ENCODE measurements around the gene SCAMP2.

The SCAMP2 gene

GRCh38 chr15:74867466-74868038 lies 5.6 kb downstream of the SCAMP2 start:
- peaks cover 15% of the 10 kb centered on the region for H3F3A ChIP-seq (ENCODE audit: insufficient read depth, low read length)
- peaks cover 20% of the 10 kb centered on the region for H3K4me1 ChIP-seq (ENCODE audit: low read length)
- no peaks in the 10 kb centered on the region for H3K9me3 ChIP-seq (replicated peaks; ENCODE audit: insufficient read depth, low read length)
- no peak overlapping the region for H2AFZ ChIP-seq (ENCODE audit: low read length)
- 0 out of 2 replicates have a peak, but pooled peaks cover 6% of the 10 kb centered on the region for H4K20me1 ChIP-seq (ENCODE audit: insufficient read depth, low read length)
- H3K4me3 ChIP-seq (ENCODE audit: low read length), result no peak overlapping the region
- no peak overlapping the region for H3K9ac ChIP-seq (ENCODE audit: low read length)
- H3K9me2 ChIP-seq (replicated peaks; ENCODE audit: insufficient read depth, low read length), result no peaks in the 10 kb centered on the region
- DNase-seq, result no peak
- 0 out of 2 replicates have a peak, but pooled peaks cover 4% of the 10 kb centered on the region for H3K36me3 ChIP-seq (replicated peaks; ENCODE audit: insufficient read depth, low read length)
- no peaks in the 10 kb centered on the region for H3K27me3 ChIP-seq (replicated peaks; ENCODE audit: insufficient read depth, low read length)
- no peak for TF ChIP-seq EZH2 (optimal IDR thresholded peaks at IDR 0.05; ENCODE audit: low read depth, low read length)
- no peak for TF ChIP-seq CTCF (IDR thresholded peaks at IDR 0.05; ENCODE audit: low read length)
- no peak for TF ChIP-seq EZH2phosphoT487 (IDR thresholded peaks at IDR 0.05; ENCODE audit: low read length)
- peaks cover 93% of the 10 kb centered on the region for H3K79me2 ChIP-seq (ENCODE audit: low read length)
- no peak overlapping the region for H3K27ac ChIP-seq (ENCODE audit: low read length)
- H3K4me2 ChIP-seq (ENCODE audit: low read depth, low read length), result no peak overlapping the region

- Histone ChIP-seq H3K4me2 (ENCODE audit: low read depth, low read length) (no peak overlapping the region), H3K4me1 (ENCODE audit: low read length) (peaks cover 17% of the 10 kb centered on the region), H3K27ac (ENCODE audit: low read length) (no peak overlapping the region), H3K4me3 (ENCODE audit: low read length) (no peak overlapping the region), H2AFZ (ENCODE audit: low read length) (no peak overlapping the region), H3K9me2 (replicated peaks; ENCODE audit: insufficient read depth, low read length) (no peaks in the 10 kb centered on the region), H3K36me3 (replicated peaks; ENCODE audit: insufficient read depth, low read length) (0 out of 2 replicates have a peak, but pooled peaks cover 4% of the 10 kb centered on the region), H4K20me1 (ENCODE audit: insufficient read depth, low read length) (0 out of 2 replicates have a peak, but pooled peaks cover 6% of the 10 kb centered on the region), H3K9me3 (replicated peaks; ENCODE audit: insufficient read depth, low read length) (no peaks in the 10 kb centered on the region), H3K79me2 (ENCODE audit: low read length) (peaks cover 89% of the 10 kb centered on the region), H3K9ac (ENCODE audit: low read length) (no peak overlapping the region), H3F3A (ENCODE audit: insufficient read depth, low read length) (peaks cover 13% of the 10 kb centered on the region), H3K27me3 (replicated peaks; ENCODE audit: insufficient read depth, low read length) (no peaks in the 10 kb centered on the region)
- TF ChIP-seq EZH2phosphoT487 (IDR thresholded peaks at IDR 0.05; ENCODE audit: low read length), result no peak
- TF ChIP-seq CTCF (IDR thresholded peaks at IDR 0.05; ENCODE audit: low read length), result no peak
- no peak for TF ChIP-seq EZH2 (optimal IDR thresholded peaks at IDR 0.05; ENCODE audit: low read depth, low read length)
- no peak for DNase-seq
Measured at GRCh38 chr15:74866090-74866489, 7.1 kb downstream of the SCAMP2 start.

- Histone ChIP-seq H3K27ac (ENCODE audit: low read length) (no peak overlapping the region), H3K4me2 (ENCODE audit: low read depth, low read length) (no peak overlapping the region)
- no peak for DNase-seq
Measured at GRCh38 chr15:74865316-74865715, 7.8 kb downstream of the SCAMP2 start.

More at GRCh38 chr15:74865316-74865715, 7.8 kb downstream of the SCAMP2 start:
- Histone ChIP-seq H3K9me3 (replicated peaks; ENCODE audit: insufficient read depth, low read length) (no peaks in the 10 kb centered on the region), H3F3A (ENCODE audit: insufficient read depth, low read length) (peaks cover 6% of the 10 kb centered on the region; the same call in 1 of the 2 replicates), H3K4me1 (ENCODE audit: low read length) (peaks cover 11% of the 10 kb centered on the region), H3K79me2 (ENCODE audit: low read length) (peaks cover 82% of the 10 kb centered on the region), H3K27me3 (replicated peaks; ENCODE audit: insufficient read depth, low read length) (no peaks in the 10 kb centered on the region), H3K9ac (ENCODE audit: low read length) (no peak overlapping the region), H4K20me1 (ENCODE audit: insufficient read depth, low read length) (0 out of 2 replicates have a peak, but pooled peaks cover 6% of the 10 kb centered on the region), H3K36me3 (replicated peaks; ENCODE audit: insufficient read depth, low read length) (0 out of 2 replicates have a peak, but pooled peaks cover 4% of the 10 kb centered on the region), H3K4me3 (ENCODE audit: low read length) (no peak overlapping the region), H3K9me2 (replicated peaks; ENCODE audit: insufficient read depth, low read length) (no peaks in the 10 kb centered on the region), H2AFZ (ENCODE audit: low read length) (no peak overlapping the region)
- TF ChIP-seq EZH2phosphoT487 (IDR thresholded peaks at IDR 0.05; ENCODE audit: low read length), result no peak
- no peak for TF ChIP-seq CTCF (IDR thresholded peaks at IDR 0.05; ENCODE audit: low read length)
- no peak for TF ChIP-seq EZH2 (optimal IDR thresholded peaks at IDR 0.05; ENCODE audit: low read depth, low read length)

Measured in MM.1S (cell line).